Fibroblast of lung (primary cell): ENCODE measurements around the gene URB2. TPM values are rescaled to one million over a fixed set of nuclear protein-coding genes. Genes with fewer than 3 reads are reported as not detected.
A peak's percentile ranks its signal among the peaks of the same experiment; 100 is the strongest.

ENCODE experiments used
- DNase-seq, 2 donors: peaks; one replicate each; pipeline versions ENCODE4 v3.0.0 to v3.0.0-alpha.2; 2010; ENCODE audit warnings: low read depth in 2 of 2
- H2AFZ ChIP-seq: 2 replicates; pipeline ENCODE4 v1.5.1; 2012; ENCODE audit warnings: low read length, control low read depth, inconsistent platforms
- H3K27ac ChIP-seq: 2 replicates; pipeline ENCODE4 v1.5.1; 2011; ENCODE audit warnings: low read length, control low read depth; ENCODE audit not compliant: insufficient read depth
- H3K27me3 ChIP-seq: 2 replicates; pipeline ENCODE4 v1.5.1; 2011; ENCODE audit warnings: mild to moderate bottlenecking, low read length; ENCODE audit not compliant: control insufficient read depth, insufficient read depth
- H3K36me3 ChIP-seq: 2 replicates; pipeline ENCODE4 v1.5.1; 2011; ENCODE audit warnings: low read length; ENCODE audit not compliant: control insufficient read depth, insufficient read depth
- H3K4me1 ChIP-seq: 2 replicates; pipeline ENCODE4 v1.5.1; 2011; ENCODE audit warnings: low read length; ENCODE audit not compliant: control insufficient read depth, insufficient read depth; ENCODE audit errors: extremely low read depth
- H3K4me2 ChIP-seq: 2 replicates; pipeline ENCODE4 v1.5.1; 2011; ENCODE audit warnings: low read length, control low read depth; ENCODE audit not compliant: insufficient read depth; ENCODE audit errors: extremely low read depth
- H3K4me3 ChIP-seq, 4 experiments: fragments of 200-600 bp in 1 of 4; sonication (generic) in 1 of 4; replicated peaks in 1 of 4; 2 replicates each; pipeline ENCODE4 v1.5.1; 2011 to 2016; ENCODE audit warnings: low read length in 4 of 4, low read depth in 3 of 4, mild to moderate bottlenecking in 3 of 4, control low read depth in 2 of 4, inconsistent platforms in 1 of 4, mixed read lengths in 1 of 4; ENCODE audit not compliant: insufficient read depth in 1 of 4; ENCODE audit errors: control extremely low read depth in 1 of 4
- H3K79me2 ChIP-seq: 2 replicates; pipeline ENCODE4 v1.5.1; 2012; ENCODE audit warnings: mild to moderate bottlenecking, low read length, inconsistent platforms; ENCODE audit not compliant: control insufficient read depth, insufficient read depth
- H3K9ac ChIP-seq: 2 replicates; pipeline ENCODE4 v1.5.1; 2011; ENCODE audit warnings: mild to moderate bottlenecking, low read length, control low read depth; ENCODE audit not compliant: insufficient read depth
- H3K9me3 ChIP-seq: 2 replicates; pipeline ENCODE4 v1.5.1; 2012; ENCODE audit warnings: low read depth, low read length; ENCODE audit not compliant: control insufficient read depth, insufficient read depth
- H4K20me1 ChIP-seq: 2 replicates; pipeline ENCODE4 v1.5.1; 2011; ENCODE audit warnings: low read length; ENCODE audit not compliant: control insufficient read depth, insufficient read depth; ENCODE audit errors: extremely low read depth
- CTCF ChIP-seq, 2 donors: IDR thresholded peaks in 1 of 2; conservative IDR thresholded peaks in 1 of 2; 1 replicate in 1 of 2; 2 replicates in 1 of 2; pipeline ENCODE4 v1.5.1; 2011 to 2012; ENCODE audit warnings: low read length in 2 of 2, control low read depth in 1 of 2, inconsistent platforms in 1 of 2, low read depth in 1 of 2, mild to moderate bottlenecking in 1 of 2
- EZH2 ChIP-seq: IDR thresholded peaks from 2 replicates; pipeline ENCODE4 v1.5.1; 2012; ENCODE audit warnings: low read length, control low read depth, mild to moderate bottlenecking; ENCODE audit errors: missing control alignments
- polyA plus RNA-seq, 2 donors: library from polyadenylated mRNA; depleted of rRNA in 1 of 2; stranded (reverse) in 1 of 2; unstranded in 1 of 2; fragments of >200 nt; gene quantifications; 2 replicates each; pipeline ENCODE4 v1.2.1, GENCODE V29; 2011 to 2012; ENCODE audit warnings: missing spikeins in 1 of 2
- total RNA-seq: library from RNA; depleted of rRNA; stranded (reverse); fragments of >200 nt; gene quantifications from 2 replicates; pipeline ENCODE4 v1.2.1, GENCODE V29; 2014

URB2 gene
- total and polyA plus RNA-seq, 2 donors (not counting 1 experiment from before 2014, with no cell fraction given) = 5.2 to 8.8 TPM

- Histone ChIP-seq H2AFZ (peak overlapping the region; percentile 58), H3K27ac (no peak overlapping the region)
Measured at GRCh38 chr1:229579059-229579673, 46.9 kb upstream of the URB2 start.

GRCh38 chr1:229581485-229581884 lies 44.6 kb upstream of the URB2 start:
- no peak overlapping the region for H2AFZ ChIP-seq
- H3K4me3 ChIP-seq = no peak overlapping the region
- no peaks in the 10 kb centered on the region for H4K20me1 ChIP-seq
- no peak overlapping the region for H3K27ac ChIP-seq
- H3K27me3 ChIP-seq = no peaks in the 10 kb centered on the region
- H3K36me3 ChIP-seq = no peaks in the 10 kb centered on the region
- no peak for DNase-seq
- no peak for TF ChIP-seq EZH2
- no peak for TF ChIP-seq CTCF (conservative IDR thresholded peaks at IDR 0.05 in 1 of 2, IDR thresholded peaks at IDR 0.05 in 1 of 2; ENCODE audit: low read depth in 1 of 2, low read length in 2 of 2)
- peaks cover 3% of the 10 kb centered on the region for H3K4me1 ChIP-seq
- no peaks in the 10 kb centered on the region for H3K9me3 ChIP-seq
- no peaks in the 10 kb centered on the region for H3K79me2 ChIP-seq
- no peak overlapping the region for H3K9ac ChIP-seq
- no peak overlapping the region for H3K4me2 ChIP-seq

More at GRCh38 chr1:229579059-229579673, 46.9 kb upstream of the URB2 start:
- TF ChIP-seq CTCF (conservative IDR thresholded peaks at IDR 0.05 in 1 of 2, IDR thresholded peaks at IDR 0.05 in 1 of 2; ENCODE audit: low read depth in 1 of 2, low read length in 2 of 2) (no peak), EZH2 (no peak)
- no peak overlapping the region for H3K9ac ChIP-seq
- H3K79me2 ChIP-seq = no peaks in the 10 kb centered on the region
- H3K4me2 ChIP-seq = peak overlapping the region; percentile 8
- no peaks in the 10 kb centered on the region for H3K27me3 ChIP-seq
- peaks cover 3% of the 10 kb centered on the region for H3K4me1 ChIP-seq
- H3K4me3 ChIP-seq = no peak overlapping the region
- H3K9me3 ChIP-seq = no peaks in the 10 kb centered on the region
- H3K36me3 ChIP-seq = no peaks in the 10 kb centered on the region
- no peaks in the 10 kb centered on the region for H4K20me1 ChIP-seq
- DNase-seq = peak; percentile 35 to 42

- no peaks in the 10 kb centered on the region for H3K9me3 ChIP-seq
- H3K27ac ChIP-seq = no peak overlapping the region
- H3K36me3 ChIP-seq = no peaks in the 10 kb centered on the region
- no peak overlapping the region for H3K9ac ChIP-seq
- H4K20me1 ChIP-seq = no peaks in the 10 kb centered on the region
- H3K4me3 ChIP-seq = no peak overlapping the region
- H3K4me1 ChIP-seq = peaks cover 3% of the 10 kb centered on the region
- no peak overlapping the region for H3K4me2 ChIP-seq
- peak; percentile 30 to 40 for DNase-seq
- H3K79me2 ChIP-seq = no peaks in the 10 kb centered on the region
- no peak overlapping the region for H2AFZ ChIP-seq
- TF ChIP-seq CTCF (conservative IDR thresholded peaks at IDR 0.05 in 1 of 2, IDR thresholded peaks at IDR 0.05 in 1 of 2; ENCODE audit: low read depth in 1 of 2, low read length in 2 of 2) = no peak
- H3K27me3 ChIP-seq = no peaks in the 10 kb centered on the region
Measured at GRCh38 chr1:229582011-229582694, 43.9 kb upstream of the URB2 start.
